Hindlimb muscle (tissue), 1 donor: Measurements from ENCODE around the gene TUBG1. TPM values are rescaled to one million over a fixed set of nuclear protein-coding genes. Genes with fewer than 3 reads are reported as not detected.

ENCODE experiments used
- polyA plus RNA-seq: library from polyadenylated mRNA; unstranded; fragments of 120-200 nt; gene quantifications from one replicate; pipeline ENCODE4 v1.2.1, GENCODE V29; 2013; ENCODE audit not compliant: insufficient read length

TUBG1 gene
- polyA plus RNA-seq, 1 donor: 33.6 TPM

Other genes with a start within 250 kb of the TUBG1 start
- 70.4 TPM for gene STAT3, start 221.2 kb upstream of the TUBG1 start, polyA plus RNA-seq
- gene CAVIN1, start 186.4 kb upstream of the TUBG1 start, polyA plus RNA-seq: 301 TPM
- gene ATP6V0A1, start 150.8 kb upstream of the TUBG1 start, polyA plus RNA-seq: 31.0 TPM
- 22.7 TPM for gene NAGLU, start 73.4 kb upstream of the TUBG1 start, polyA plus RNA-seq
- 3.3 TPM for gene HSD17B1, start 56.8 kb upstream of the TUBG1 start, polyA plus RNA-seq
- 28.6 TPM for gene COASY, start 47.5 kb upstream of the TUBG1 start, polyA plus RNA-seq
- gene MLX, start 42.6 kb upstream of the TUBG1 start, polyA plus RNA-seq: 35.2 TPM
- gene PSMC3IP, start 32.0 kb upstream of the TUBG1 start, polyA plus RNA-seq: 10.2 TPM
- gene RETREG3, start 309 bp upstream of the TUBG1 start, polyA plus RNA-seq: 39.5 TPM
- 14.7 TPM for gene TUBG2, start 49.6 kb downstream of the TUBG1 start, polyA plus RNA-seq
- gene PLEKHH3, start 67.3 kb downstream of the TUBG1 start, polyA plus RNA-seq: 62.6 TPM
- 3.2 TPM for gene CCR10, start 72.2 kb downstream of the TUBG1 start, polyA plus RNA-seq
- 12.1 TPM for gene CNTNAP1, start 72.8 kb downstream of the TUBG1 start, polyA plus RNA-seq
- gene EZH1, start 135.4 kb downstream of the TUBG1 start, polyA plus RNA-seq: 27.3 TPM
- gene RAMP2, start 151.5 kb downstream of the TUBG1 start, polyA plus RNA-seq: 69.2 TPM
- gene VPS25, start 163.8 kb downstream of the TUBG1 start, polyA plus RNA-seq: 30.0 TPM
- 0.19 TPM for gene WNK4, start 170.9 kb downstream of the TUBG1 start, polyA plus RNA-seq
- 53.5 TPM for gene COA3, start 189.0 kb downstream of the TUBG1 start, polyA plus RNA-seq
- gene CNTD1, start 189.2 kb downstream of the TUBG1 start, polyA plus RNA-seq: 0.70 TPM
- gene BECN1, start 214.6 kb downstream of the TUBG1 start, polyA plus RNA-seq: 49.3 TPM
- gene PSME3, start 223.7 kb downstream of the TUBG1 start, polyA plus RNA-seq: 48.1 TPM
- 1.0 TPM for gene AOC2, start 234.9 kb downstream of the TUBG1 start, polyA plus RNA-seq
- gene AOC3, start 241.5 kb downstream of the TUBG1 start, polyA plus RNA-seq: 27.0 TPM